ENCODE measurements around the gene CAMKK2.
"Not testable (repeated sequence)": the region's sequence is repeated elsewhere in the genome, so short reads cannot be mapped to it uniquely, and the experiment has no call there.

DNA sequence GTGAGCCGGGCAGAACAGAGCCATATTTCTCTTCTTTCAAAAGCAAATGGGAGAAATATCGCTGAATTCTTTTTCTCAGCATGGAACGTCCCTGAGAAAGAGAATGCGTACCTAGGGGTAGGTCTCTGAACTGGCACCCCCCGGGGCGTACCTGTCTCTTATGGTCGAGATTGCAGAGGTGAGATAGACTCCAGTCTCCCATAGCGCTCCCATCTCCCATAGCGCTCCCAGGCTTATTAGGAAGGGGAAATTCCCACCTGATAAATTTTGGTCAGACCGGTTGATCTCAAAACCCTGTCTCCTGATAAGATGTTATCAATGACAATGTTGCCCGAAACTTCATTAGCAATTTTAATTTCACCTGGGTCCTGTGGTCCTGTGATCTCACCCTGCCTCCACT, 16.0 kb downstream of the CAMKK2 start:
- TF ChIP-seq, protein P1, sequence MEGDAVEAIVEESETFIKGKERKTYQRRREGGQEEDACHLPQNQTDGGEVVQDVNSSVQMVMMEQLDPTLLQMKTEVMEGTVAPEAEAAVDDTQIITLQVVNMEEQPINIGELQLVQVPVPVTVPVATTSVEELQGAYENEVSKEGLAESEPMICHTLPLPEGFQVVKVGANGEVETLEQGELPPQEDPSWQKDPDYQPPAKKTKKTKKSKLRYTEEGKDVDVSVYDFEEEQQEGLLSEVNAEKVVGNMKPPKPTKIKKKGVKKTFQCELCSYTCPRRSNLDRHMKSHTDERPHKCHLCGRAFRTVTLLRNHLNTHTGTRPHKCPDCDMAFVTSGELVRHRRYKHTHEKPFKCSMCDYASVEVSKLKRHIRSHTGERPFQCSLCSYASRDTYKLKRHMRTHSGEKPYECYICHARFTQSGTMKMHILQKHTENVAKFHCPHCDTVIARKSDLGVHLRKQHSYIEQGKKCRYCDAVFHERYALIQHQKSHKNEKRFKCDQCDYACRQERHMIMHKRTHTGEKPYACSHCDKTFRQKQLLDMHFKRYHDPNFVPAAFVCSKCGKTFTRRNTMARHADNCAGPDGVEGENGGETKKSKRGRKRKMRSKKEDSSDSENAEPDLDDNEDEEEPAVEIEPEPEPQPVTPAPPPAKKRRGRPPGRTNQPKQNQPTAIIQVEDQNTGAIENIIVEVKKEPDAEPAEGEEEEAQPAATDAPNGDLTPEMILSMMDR (conservative IDR thresholded peaks at IDR 0.05), result not testable (repeated sequence)
- not testable (repeated sequence) for TF ChIP-seq EZH2 (IDR thresholded peaks at IDR 0.05; ENCODE audit: low read depth)

All from PC-9 (cell line).